Erythroblast (primary cell): Measurements from ENCODE around the gene AKAP13.

Experiments
- GATA1 ChIP-seq: IDR thresholded peaks from 2 replicates; pipeline ENCODE4 v1.6.1; 2011; ENCODE audit warnings: low read depth, mild to moderate bottlenecking, control low read depth, low read length, moderate library complexity
- POLR2A ChIP-seq: IDR thresholded peaks from 2 replicates; pipeline ENCODE4 v1.6.1; 2011; ENCODE audit warnings: mild to moderate bottlenecking, low read length

DNA sequence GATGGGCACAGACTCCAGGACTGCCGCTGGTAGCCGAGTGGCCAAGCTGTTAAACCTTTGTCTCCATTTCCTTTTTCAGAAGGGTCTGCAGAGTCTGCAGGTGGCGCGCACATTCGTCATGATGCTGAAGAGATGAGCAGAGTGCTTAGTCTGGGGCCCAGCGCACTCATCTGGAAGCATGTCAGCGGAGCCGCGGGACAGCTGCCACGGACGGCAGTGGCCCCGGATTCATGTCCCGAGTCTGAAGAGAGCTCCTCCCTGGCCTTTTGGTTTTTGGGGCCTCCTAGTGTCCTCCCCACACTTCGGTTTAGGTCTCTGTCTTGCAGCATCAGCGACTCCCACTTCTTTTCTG lies 371.7 kb downstream of the AKAP13 start:
- no peak for TF ChIP-seq GATA1
- TF ChIP-seq POLR2A = no peak
